ENCODE measurements around the gene SLC39A10. TPM values are rescaled to one million over a fixed set of nuclear protein-coding genes. Genes with fewer than 3 reads are reported as not detected.
"Not testable (repeated sequence)": the region's sequence is repeated elsewhere in the genome, so short reads cannot be mapped to it uniquely, and the experiment has no call there.

The SLC39A10 gene
- total RNA-seq, 1 donor from 2014 or later = 37.3 TPM

DNA sequence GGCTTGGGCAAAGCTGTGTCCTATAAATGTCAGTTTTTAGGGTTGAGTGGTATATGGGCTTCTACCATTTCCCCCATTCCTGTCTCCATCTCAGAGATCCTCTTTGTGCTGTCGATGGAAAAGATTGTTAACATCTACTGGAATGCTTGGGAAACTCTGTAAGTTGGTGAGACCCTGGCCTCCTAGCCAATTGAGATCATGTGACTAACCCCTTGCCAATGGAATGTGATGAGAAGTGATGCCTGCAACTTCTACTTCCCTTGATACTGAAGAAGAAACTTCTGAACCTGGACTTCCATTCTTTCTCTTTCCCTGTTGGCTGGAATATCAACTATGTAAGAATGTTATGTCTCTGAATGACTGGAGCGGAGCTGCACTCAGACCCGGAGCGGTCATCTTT lies 14.5 kb downstream of the SLC39A10 start:
- no peak for DNase-seq (ENCODE audit: low spot score)

DNA sequence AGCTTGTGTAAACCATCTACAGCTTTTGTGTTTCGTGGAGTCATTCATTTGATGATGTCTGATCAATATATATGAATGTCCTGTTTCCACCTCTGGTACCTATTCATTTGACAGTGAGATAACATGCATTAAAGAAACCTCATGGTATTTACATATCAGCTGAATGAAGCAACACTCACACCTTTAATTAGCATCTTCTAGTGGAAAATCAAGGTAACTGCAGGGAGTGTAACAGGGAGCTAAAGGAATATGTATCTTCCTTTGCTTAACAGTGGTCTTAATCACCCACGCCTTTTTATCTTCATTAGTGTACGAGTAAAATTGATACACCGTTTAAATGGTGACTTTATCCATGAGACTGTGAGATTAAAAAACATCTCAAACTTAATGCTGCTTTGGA lies 15.6 kb downstream of the SLC39A10 start:
- no peak for DNase-seq (ENCODE audit: low spot score)

DNA sequence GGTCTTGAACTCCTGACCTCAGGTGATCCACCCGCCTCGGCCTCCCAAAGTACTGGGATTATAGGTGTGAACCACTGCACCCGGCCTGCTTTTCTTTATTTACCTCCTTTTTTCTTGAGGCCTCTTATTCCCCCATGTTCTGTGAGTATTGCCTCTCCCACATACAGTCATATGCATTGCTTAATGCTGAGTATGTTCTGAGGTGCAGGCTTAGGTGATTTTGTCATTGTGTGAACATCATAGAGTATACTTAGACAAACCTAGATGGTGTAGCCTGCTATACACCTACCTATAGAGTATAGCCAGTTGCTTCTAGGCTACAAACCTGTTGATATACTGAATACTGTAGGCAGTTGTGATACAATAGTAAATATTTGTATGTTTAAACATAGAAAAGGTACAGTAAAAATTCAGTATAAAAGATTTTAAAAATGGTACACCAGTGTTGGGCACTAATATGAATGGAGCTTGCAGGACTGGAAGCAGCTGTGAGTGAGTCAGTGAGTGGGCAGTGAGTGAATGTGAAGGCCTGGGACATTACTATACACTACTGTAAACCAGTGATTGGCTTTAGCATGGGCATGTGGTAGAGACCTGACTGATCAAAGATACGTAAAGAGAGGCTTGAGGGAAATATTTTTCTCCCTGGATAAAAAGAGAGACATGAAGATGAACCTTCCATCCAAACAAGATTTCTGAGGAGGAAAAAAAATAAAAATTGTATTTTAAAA lies 17.6 kb downstream of the SLC39A10 start:
- DNase-seq (ENCODE audit: low spot score) = no peak

DNA sequence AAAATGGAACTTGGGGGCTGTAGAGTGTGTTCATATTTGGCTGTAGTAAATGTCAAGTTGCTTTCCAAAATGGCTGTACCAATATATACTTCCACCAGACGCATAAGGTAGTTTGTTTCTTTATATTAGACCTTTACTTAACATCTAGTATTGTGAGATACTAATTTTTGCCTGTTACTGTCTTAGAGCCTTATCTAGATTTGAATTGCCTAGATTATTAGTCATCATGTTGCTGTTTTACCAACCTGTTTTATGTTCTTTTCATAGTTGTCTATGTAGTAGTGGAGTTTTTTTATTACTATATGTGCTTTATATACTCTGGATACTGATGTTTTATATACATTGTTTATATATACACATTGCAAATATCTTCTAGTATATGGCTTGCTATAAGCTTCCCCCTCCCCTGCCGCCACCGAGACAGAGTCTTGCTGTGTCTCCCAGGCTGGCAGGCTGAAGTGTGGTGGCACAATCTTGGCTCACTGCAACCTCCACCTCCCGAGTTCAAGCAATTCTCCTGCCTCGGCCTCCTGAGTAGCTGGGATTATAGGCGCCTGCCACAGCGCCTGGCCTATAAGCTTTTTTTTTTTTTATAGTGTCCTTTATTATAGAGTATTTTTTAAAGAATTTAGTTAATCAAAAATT lies 18.9 kb downstream of the SLC39A10 start:
- DNase-seq (ENCODE audit: low spot score) = no peak

DNA sequence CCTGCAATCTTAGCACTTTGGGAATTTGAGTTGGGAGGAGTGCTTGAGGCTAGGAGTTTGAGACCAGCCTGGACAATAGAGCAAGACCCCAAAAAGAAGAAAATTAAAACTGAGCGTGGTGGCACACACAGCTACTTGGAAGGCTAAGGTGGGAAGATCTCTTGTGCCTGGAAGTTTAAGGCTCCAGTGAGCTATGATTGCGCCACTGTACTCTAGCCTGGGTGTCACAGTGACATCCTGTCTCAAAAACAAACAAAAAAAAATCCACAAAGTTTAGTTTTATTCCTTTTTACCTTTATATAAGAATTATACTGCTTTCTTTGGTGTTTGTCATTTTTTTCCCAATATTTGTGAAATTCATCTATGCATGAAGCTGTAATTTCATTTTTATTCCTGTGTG lies 20.3 kb downstream of the SLC39A10 start:
- DNase-seq (ENCODE audit: low spot score) = no peak

DNA sequence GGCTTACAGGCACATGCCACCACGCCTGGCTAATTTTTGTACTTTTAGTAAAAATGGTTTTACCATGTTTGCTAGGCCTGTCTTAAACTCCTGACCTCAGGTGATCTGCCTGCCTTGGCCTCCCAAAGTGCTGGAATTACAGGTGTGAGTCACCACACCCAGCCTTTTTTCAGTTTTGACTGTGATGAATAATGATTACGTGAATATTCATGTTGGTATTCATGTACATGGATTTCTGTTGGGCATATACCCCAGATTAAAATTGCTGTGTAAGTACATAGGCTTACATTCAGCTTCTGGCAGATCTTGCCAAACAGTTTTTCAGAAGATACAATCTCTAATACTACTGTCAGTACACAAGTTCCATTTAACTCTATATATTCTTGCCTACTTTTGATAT lies 20.9 kb downstream of the SLC39A10 start:
- no peak for DNase-seq (ENCODE audit: low spot score)

DNA sequence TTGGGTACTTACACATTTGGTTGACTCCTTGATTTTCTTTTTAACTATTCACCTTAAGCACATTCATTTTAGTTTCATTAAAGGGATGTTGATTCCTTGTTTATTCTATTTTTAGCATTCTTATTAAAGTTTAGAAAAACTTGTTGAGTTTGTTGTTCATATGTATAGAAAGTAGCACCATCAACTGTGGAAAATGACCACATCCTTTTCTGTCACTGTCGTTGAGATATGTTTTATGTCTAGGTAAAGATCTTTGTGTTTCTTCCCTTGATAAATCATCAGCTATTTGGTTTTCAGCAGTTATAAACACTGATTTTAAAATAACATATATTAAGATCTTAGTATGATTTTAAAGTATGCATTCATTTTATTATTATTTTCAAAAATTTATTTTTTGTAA lies 25.1 kb downstream of the SLC39A10 start:
- no peak for DNase-seq (ENCODE audit: low spot score)

DNA sequence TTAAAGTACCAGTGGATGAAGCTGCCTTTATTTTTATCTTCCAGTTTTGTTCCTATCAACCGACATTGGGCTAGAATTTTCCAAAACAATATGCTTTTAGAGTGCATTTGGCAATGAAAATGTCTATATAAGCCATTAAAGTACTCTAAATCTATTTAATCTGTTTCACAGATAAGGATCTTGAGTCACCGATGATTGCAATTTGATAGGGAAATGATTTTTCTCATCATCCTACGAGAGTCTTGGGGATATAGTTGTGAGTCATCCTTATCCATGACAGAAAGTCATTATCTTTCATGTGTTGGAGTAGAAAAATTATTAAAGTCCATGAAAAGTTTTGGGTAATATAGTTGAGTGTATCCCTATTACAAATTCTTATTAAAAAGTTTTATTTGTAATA lies 26.1 kb downstream of the SLC39A10 start:
- peak; percentile 14 for DNase-seq (ENCODE audit: low spot score)

DNA sequence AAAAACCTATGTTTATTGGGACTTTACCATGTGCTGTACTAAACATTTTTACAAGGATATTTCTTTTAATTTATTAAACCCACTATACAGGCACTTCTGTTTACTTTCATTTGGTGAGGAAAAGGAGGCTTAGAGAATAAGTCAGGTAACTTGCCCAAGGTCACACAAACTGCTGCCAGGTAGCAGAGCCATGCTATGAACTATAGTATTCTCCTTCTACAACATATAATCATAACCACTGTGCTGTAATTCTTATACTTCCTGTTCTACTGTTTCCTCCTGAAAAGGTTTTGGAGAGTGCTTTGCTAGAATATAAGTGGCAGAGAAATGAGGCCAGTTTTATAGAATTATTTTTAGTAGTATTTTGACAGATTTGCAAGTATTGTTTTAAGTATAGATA lies 29.5 kb downstream of the SLC39A10 start:
- DNase-seq (ENCODE audit: low spot score) = no peak

DNA sequence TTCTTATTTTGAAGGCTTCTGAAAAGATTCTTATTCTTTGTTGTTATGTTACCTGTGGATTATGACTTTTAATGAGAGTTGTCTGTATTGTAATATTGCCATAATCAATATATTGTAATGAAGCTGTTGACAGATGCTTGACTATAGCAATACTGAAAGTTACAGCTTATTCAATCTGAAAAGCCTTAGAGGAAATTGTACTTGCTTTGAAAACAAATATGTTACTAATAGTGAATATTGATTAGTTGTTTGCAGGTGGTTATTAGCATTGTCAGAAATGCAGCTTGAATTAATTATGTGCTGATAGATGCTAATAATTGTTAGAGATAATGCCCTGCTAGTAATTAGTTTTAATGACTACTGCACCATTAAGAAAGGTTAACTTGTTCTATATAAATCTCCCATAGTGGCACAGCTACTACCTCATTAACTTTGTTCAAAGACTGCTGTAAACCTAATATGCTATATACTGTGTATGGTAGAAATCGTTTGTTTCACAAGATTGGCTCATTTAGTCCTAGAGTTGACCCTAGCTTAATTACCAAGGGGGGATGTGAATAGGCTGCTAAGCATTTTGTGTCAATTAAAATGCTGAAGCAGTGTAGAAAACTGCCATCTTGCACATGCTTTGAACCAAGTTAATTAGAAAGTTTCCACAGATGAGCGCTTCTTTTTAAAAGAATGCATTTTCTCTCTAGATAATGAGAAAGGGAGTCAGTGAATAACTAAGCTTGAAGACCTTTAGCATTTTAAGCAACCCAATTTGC lies 30.5 kb downstream of the SLC39A10 start:
- no peak for DNase-seq (ENCODE audit: low spot score)

DNA sequence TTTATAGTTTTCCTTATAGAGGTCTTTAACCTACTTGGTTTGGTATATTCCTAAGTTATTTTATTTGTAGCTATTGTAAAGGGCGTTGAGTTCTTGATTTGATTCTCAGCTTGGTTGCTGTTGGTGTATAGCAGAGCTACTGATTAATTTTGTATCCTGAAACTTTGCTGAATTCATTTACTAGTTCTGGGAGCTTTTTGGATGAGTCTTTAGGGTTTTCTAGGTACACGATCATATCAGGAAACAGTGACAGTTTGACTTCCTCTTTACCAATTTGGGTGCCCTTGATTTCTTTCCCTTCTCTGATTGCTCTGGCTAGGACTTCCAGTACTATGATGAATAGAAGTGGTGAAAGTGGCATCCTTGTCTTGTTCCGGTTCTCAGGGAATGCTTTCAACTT lies 35.5 kb downstream of the SLC39A10 start:
- DNase-seq (ENCODE audit: low spot score) = not testable (repeated sequence)

DNA sequence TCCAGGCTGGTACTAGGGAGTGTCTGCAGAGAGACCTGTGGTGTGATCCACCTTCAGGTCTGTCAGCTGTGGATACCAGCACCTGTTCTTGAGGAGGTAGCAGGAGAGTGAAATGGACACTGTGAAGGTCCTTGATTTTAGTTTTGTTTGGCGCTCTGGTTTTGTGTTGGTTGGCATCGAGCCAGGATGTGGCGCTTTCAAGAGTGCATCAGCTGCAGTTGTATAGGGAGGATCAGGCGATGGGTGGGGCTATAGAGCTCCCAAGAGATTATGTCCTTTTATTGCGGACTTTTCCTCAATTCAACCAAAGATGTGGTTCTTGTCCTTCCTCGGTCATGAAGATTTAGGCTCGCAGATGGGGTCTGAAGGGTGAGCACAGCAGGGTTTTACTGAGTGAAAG lies 37.5 kb downstream of the SLC39A10 start:
- no peak for DNase-seq (ENCODE audit: low spot score)

DNA sequence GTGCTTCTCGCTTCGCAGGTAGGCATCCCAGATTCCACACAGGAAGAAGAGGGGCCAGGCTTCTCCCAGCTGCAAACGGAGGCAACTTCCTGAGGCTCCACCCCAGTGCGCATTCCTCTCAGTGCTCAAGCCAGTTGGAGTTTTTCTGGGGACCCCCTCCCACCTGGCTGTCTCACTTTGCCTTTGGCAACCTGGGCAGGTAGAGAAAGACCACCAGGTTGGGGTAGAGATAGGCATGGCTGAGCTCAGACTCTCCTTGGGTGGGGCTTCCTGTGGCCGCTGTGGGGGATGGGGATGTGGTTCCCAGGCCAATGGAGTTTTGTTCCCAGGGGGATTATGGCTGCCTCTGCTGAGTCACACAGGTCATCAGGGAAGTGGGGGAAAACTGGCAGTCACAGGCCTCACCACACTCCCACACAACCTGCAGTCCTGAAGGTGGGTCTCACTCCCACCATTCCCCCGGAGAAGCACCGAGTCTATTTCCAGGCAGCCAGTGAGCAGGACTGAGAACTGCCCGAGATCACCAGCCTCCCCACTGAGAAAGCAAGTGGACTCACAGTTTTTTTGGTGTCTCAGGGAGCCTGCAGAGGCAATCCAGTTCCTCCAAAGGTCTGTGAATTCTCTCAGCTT lies 38.1 kb downstream of the SLC39A10 start:
- DNase-seq (ENCODE audit: low spot score) = no peak

DNA sequence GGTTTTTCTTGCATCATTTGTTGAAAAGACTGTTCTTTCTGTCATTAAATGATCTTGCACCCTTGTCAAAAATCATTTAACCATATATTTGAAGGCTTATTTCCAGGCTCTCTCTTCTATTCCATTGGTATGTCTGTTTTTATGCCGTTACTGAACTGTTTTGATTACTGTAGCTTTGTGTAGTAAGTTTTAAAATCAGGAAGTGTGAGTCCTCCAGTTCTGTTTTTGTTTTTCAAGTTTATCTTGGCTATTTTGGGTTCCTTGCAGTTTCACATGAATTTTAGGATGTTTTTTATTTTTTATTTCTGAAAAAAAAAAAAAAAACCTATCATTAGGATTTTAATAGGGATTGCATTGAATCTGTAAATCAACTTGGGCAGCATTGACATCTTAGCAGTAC lies 39.0 kb downstream of the SLC39A10 start:
- no peak for DNase-seq (ENCODE audit: low spot score)

DNA sequence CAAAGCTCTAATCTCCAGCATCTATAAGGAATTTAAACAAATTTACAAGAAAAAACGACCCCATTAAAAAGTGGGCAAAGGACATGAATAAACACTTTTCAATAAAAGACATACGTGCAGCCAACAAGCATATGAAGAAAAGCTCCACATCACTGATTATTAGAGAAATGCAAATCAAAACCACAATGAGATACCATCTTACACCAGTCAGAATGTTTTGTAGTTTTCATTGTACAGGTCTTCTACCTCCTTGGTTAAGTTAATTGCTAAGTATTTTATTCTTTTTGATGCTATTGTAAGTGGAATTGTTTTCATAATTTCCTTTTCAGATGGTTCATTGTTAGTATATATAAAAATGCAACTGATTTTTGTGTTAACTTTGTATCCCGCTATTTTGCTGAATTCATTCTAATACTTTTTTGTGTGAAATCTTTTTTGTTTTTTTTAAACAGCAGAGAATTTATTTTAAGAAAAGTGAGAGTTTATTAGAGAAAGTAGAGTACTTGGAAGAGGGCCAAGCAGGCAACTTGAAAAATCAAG lies 40.7 kb downstream of the SLC39A10 start:
- DNase-seq (ENCODE audit: low spot score) = no peak

DNA sequence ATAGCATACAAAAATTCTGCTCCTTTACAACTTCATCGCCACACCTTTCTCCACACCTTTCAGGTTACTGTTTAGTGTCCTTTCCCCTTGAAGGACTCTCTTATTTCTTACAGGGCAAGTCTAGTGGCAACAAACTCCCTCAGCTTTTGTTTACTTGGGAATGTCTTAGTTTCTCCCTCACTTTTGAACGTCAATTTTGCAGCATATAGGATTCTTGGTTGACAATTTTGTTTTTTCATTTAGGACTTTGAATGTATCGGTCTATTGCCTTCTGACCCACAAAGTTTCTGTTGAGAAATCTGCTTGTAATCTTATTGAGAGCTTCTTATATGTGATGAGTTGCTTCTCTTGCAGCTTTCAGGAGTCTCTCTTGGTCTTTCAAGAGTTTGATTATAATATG lies 43.5 kb downstream of the SLC39A10 start:
- no peak for DNase-seq (ENCODE audit: low spot score)

DNA sequence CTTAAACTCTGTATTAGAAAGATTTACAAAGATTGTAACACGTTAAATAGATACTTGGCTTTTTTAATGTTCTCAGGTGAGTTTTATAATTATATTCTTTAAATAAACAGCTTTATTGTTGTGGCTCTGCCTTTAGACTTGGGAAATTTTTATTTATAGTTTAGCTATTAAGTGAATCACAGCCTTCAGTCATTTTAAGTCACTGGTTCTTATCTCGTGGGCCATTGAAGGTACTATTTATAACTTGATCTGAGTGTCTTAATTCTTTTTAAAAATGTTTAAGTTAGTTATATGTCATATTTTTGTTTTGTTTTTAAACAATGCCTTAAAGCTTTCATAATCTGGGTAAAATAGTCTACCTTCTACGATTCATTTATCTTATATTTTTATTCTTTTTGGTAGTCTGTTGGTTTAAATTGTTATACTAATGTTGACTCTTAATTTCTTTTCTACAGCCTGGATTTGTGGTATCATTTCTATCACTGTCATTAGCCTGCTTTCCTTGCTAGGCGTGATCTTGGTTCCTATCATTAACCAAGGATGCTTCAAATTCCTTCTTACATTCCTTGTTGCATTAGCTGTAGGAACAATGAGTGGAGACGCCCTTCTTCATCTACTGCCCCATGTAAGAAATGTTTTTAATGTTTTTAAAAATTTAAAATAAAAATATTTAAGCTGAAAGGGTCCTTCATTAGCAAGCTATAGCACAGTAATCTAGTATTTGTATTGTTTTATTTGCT lies 49.3 kb downstream of the SLC39A10 start:
- no peak for DNase-seq (ENCODE audit: low spot score)

DNA sequence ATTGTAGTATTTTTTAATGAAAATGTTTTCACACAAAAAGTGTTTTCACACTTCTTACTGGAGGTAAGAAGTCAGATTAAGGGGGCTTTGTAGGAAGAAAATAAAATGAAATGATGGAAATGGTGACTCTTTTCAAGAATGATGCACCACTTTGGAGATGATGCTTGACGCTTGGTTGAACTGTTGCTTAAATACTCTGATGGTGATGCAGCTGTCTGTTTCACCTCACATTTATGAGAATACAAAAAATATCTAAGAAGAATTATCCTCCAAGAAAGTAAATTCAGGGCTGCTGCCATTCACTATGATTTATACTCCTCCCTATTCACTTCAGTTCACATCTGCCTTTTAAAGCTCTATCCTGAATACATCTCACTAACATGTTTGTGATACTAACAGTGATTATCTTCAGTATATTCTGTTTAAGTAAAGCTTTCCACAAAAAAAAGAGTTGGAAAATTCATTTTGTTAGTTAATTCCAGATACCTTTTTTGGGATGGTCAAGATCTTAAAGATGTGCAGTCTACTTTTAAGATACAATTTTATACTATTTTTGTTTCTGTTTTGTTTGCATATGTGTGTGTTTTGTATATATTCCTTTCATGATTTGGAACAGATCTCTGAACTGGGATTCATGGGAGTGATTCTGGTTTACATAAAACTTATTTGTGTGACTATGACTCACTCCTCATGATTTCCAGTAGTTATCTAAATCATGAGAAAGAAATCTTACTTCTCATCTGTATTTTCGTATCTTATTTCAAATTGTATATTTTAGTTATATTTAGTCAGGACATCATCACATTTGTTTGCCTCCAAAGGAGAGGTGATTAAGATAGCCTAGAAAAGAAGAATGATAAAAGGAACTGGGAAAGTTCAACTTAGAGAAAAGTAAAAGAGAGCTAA lies 53.1 kb downstream of the SLC39A10 start:
- DNase-seq (ENCODE audit: low spot score) = no peak

DNA sequence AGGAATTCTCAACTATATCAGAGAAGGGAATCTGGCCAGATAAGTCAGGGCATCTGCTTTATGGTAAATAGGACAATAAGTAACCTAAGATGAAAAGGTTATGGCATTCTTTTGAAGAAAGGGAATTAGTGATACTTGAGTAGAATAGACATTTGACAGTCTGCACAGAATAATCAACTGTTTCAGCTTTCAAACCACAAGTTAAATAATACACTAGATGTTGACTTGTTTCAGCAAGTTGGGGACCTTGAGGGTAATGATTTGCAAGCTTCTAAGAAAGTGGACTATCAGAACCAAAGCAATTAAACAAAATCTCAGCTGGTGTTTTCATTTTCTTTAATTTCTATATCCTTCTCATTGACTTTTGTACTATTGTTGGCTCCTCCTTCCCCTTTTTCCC lies 54.5 kb downstream of the SLC39A10 start:
- no peak for DNase-seq (ENCODE audit: low spot score)

DNA sequence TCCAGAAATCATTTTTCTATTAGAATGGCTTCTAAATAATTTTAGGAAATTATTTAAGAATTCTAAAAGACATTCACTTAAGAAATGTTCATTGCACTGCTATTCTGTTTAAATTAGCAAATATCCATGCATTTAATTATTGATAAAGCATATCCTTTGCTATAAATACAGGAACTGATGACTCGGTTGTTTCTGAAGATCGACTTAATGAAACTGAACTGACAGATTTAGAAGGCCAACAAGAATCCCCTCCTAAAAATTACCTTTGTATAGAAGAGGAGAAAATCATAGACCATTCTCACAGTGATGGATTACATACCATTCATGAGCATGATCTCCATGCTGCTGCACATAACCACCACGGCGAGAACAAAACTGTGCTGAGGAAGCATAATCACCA lies 59.4 kb downstream of the SLC39A10 start:
- DNase-seq (ENCODE audit: low spot score) = no peak
